ENCODE results near the gene CCDC54.

Gene CCDC54

DNA sequence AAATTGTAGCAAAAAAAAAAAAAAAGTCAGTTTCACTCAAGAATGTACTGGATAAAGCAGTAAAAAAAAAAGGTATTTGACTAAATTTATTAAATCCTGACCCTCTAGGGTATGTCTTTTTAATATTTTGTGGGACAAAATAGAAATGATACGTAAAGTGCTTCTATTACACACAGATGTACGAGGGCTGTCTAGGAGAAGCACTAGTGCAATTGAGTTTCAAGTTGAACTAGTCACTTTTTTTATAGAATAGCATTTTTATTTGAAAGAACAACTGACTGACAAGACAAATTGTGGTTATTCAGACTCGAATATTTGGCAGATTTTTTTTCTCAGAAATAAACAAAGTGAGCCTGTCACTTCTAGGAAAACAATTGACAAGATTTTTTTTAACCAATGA lies 49.0 kb downstream of the CCDC54 start:
- H3K4me3 ChIP-seq (ENCODE audit: low read length): no peak overlapping the region
- TF ChIP-seq, protein P1, sequence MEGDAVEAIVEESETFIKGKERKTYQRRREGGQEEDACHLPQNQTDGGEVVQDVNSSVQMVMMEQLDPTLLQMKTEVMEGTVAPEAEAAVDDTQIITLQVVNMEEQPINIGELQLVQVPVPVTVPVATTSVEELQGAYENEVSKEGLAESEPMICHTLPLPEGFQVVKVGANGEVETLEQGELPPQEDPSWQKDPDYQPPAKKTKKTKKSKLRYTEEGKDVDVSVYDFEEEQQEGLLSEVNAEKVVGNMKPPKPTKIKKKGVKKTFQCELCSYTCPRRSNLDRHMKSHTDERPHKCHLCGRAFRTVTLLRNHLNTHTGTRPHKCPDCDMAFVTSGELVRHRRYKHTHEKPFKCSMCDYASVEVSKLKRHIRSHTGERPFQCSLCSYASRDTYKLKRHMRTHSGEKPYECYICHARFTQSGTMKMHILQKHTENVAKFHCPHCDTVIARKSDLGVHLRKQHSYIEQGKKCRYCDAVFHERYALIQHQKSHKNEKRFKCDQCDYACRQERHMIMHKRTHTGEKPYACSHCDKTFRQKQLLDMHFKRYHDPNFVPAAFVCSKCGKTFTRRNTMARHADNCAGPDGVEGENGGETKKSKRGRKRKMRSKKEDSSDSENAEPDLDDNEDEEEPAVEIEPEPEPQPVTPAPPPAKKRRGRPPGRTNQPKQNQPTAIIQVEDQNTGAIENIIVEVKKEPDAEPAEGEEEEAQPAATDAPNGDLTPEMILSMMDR (conservative IDR thresholded peaks at IDR 0.05; ENCODE audit: low read length): no peak
- no peak for DNase-seq (ENCODE audit: low read depth)
